CD4-positive, alpha-beta T cell treated with Interleukin-2 at 100 ng/mL for 4 hours (primary cell): ENCODE measurements around the gene HDGFL2.

Source experiments
- DNase-seq: peaks from one replicate; pipeline ENCODE4 v3.0.0-alpha.2; 2020; ENCODE audit warnings: low spot score

HDGFL2 gene

GRCh38 chr19:4472174-4472974 is at the start of gene HDGFL2:
TSS of gene HDGFL2 (plus strand) at chr19:4472297. CDS start at chr19:4472351, 54 bp downstream.
- no peak for DNase-seq

- DNase-seq, result no peak
These were observed 48.5 kb upstream of the HDGFL2 start for GRCh38 chr19:4423416-4424126.

GRCh38 chr19:4425537-4425936 is 46.6 kb upstream of the HDGFL2 start:
- DNase-seq, result no peak

- no peak for DNase-seq
These were observed 43.6 kb upstream of the HDGFL2 start for GRCh38 chr19:4428326-4428975.

GRCh38 chr19:4429256-4429655 is 42.8 kb upstream of the HDGFL2 start:
- DNase-seq, result no peak

GRCh38 chr19:4429771-4430171 is 42.3 kb upstream of the HDGFL2 start:
- no peak for DNase-seq

GRCh38 chr19:4430760-4431159 is 41.3 kb upstream of the HDGFL2 start:
- DNase-seq, result no peak

- no peak for DNase-seq
These were observed 40.8 kb upstream of the HDGFL2 start for GRCh38 chr19:4431296-4431695.

GRCh38 chr19:4431808-4432674 is 40.1 kb upstream of the HDGFL2 start:
- DNase-seq, result peak; percentile 5

GRCh38 chr19:4432918-4433506 is 39.1 kb upstream of the HDGFL2 start:
- DNase-seq, result no peak

- no peak for DNase-seq
These were observed 37.7 kb upstream of the HDGFL2 start for GRCh38 chr19:4434391-4434790.

GRCh38 chr19:4436231-4436630 is 35.9 kb upstream of the HDGFL2 start:
- DNase-seq, result no peak

GRCh38 chr19:4437103-4437502 is 35.0 kb upstream of the HDGFL2 start:
- no peak for DNase-seq

GRCh38 chr19:4439243-4439642 is 32.9 kb upstream of the HDGFL2 start:
- no peak for DNase-seq

- DNase-seq, result no peak
These were observed 29.9 kb upstream of the HDGFL2 start for GRCh38 chr19:4441994-4442818.

- no peak for DNase-seq
These were observed 29.3 kb upstream of the HDGFL2 start for GRCh38 chr19:4442819-4443146.

GRCh38 chr19:4443188-4443587 is 28.9 kb upstream of the HDGFL2 start:
- no peak for DNase-seq

- no peak for DNase-seq
These were observed 27.9 kb upstream of the HDGFL2 start for GRCh38 chr19:4443966-4444764.

GRCh38 chr19:4444765-4445741 is 27.0 kb upstream of the HDGFL2 start:
- DNase-seq, result no peak
